Vagina (tissue), 2 donors: ENCODE measurements around the gene ITGB4. TPM values are rescaled to one million over a fixed set of nuclear protein-coding genes. Genes with fewer than 3 reads are reported as not detected.
A peak's percentile ranks its signal among the peaks of the same experiment; 100 is the strongest.

Source experiments
- DNase-seq, 2 donors: peaks; one replicate each; pipeline ENCODE4 v3.0.0-alpha.2; 2017; ENCODE audit errors: extremely low spot score in 2 of 2
- H3K27ac ChIP-seq: fragments of 200-600 bp; sonication (generic); one replicate; pipeline ENCODE4 v1.5.1; 2019
- H3K27me3 ChIP-seq: fragments of 200-600 bp; sonication (generic); one replicate; pipeline ENCODE4 v1.5.1; 2019
- H3K36me3 ChIP-seq, 2 donors: fragments of 200-600 bp; sonication (generic); one replicate each; pipeline ENCODE4 v1.5.1; 2017 to 2019
- H3K4me1 ChIP-seq: fragments of 200-600 bp; sonication (generic); one replicate; pipeline ENCODE4 v1.5.1; 2019
- H3K4me3 ChIP-seq, 2 donors: fragments of 200-600 bp; sonication (generic); 1 replicate in 1 of 2; 2 replicates in 1 of 2; pipeline ENCODE4 v1.5.1; 2016 to 2019
- H3K9me3 ChIP-seq: fragments of 200-600 bp; sonication (generic); one replicate; pipeline ENCODE4 v1.5.1; 2019
- CTCF ChIP-seq, 3 experiments: fragments of 450-650 bp in 2 of 3; fragments of 200-600 bp in 1 of 3; sonication (generic) in 1 of 3; IDR thresholded peaks; one replicate each; pipeline ENCODE4 v1.5.1; 2017 to 2019; ENCODE audit warnings: antibody characterized with exemption in 3 of 3, mild to moderate bottlenecking in 2 of 3, moderate library complexity in 2 of 3
- POLR2A ChIP-seq, 2 donors: fragments of 450-650 bp; IDR thresholded peaks; one replicate each; pipeline ENCODE4 v1.6.1; 2017; ENCODE audit warnings: antibody characterized with exemption in 2 of 2, mild to moderate bottlenecking in 2 of 2, moderate library complexity in 2 of 2
- POLR2AphosphoS5 ChIP-seq, 2 donors: sonication (generic); formaldehyde crosslinking; IDR thresholded peaks; one replicate each; pipeline ENCODE4 v1.9.0; 2017; ENCODE audit warnings: antibody characterized with exemption in 2 of 2, mild to moderate bottlenecking in 2 of 2, low read depth in 1 of 2; ENCODE audit not compliant: insufficient read depth in 1 of 2
- intact Hi-C: fragments of 100-400 bp; cut with DNase I; formaldehyde crosslinking; loops from one replicate; pipeline ENCODE4 v1.15.1; 2023
- total RNA-seq: library from RNA; depleted of rRNA; stranded (reverse); fragments of >200 nt; gene quantifications from one replicate; pipeline ENCODE4 v1.2.3, GENCODE V29; 2016

ITGB4 gene
- total RNA-seq, 1 donor from 2014 or later, result 169 TPM

- no peak overlapping the region for H3K4me3 ChIP-seq
- no peak for DNase-seq
- intact Hi-C loops, result no loop called here
- no peaks in the 10 kb centered on the region for H3K9me3 ChIP-seq
- no peak overlapping the region for H3K27ac ChIP-seq
- no peaks in the 10 kb centered on the region for H3K27me3 ChIP-seq
- H3K36me3 ChIP-seq, result peaks cover 0 to 27% of the 10 kb centered on the region in 2 donors
- TF ChIP-seq POLR2AphosphoS5 (IDR thresholded peaks at IDR 0.05; ENCODE audit: insufficient read depth in 1 of 2, low read depth in 1 of 2), result no peak
- TF ChIP-seq CTCF (IDR thresholded peaks at IDR 0.05), result no peak
- TF ChIP-seq POLR2A (IDR thresholded peaks at IDR 0.05), result no peak
- H3K4me1 ChIP-seq, result peaks cover 41% of the 10 kb centered on the region
Observed at GRCh38 chr17:75773121-75773807, 52.0 kb downstream of the ITGB4 start.

DNA sequence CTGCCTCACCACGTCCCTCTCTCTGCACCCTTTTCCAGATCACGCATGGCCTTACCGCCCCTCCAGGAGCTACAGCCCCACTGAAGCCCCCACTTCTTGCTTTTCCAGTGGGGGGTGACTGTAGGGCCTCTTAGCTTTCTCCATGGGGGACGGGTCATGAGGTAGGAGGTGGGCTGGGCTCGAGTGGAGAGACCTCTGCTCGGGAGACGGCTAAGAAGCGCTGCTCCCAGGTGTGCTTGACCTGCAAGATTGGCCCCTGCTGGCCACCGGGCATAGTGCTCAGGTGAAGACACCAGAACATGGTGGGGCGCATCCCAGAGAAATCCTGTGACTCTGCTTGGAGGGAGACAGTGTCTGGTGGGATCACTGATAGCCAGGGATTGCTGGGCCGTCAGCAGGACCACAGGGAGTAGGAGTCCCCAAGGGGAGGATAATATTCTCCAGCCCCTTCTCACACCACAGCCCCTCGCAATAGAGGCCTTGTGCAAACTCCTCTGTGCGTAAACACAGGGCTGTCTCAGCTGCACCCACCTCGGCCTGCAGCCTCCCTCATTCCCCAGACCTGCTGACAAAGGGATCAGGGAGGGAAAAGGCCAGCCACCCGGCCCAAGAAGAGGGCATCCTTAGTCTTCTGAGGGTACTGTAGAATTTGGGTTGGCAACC is 52.7 kb downstream of the ITGB4 start:
- Histone ChIP-seq H3K4me3 (no peak overlapping the region), H3K36me3 (peaks cover 0 to 33% of the 10 kb centered on the region in 2 donors), H3K9me3 (no peaks in the 10 kb centered on the region), H3K27ac (no peak overlapping the region), H3K27me3 (no peaks in the 10 kb centered on the region), H3K4me1 (peaks cover 42% of the 10 kb centered on the region)
- TF ChIP-seq CTCF (IDR thresholded peaks at IDR 0.05), result no peak
- no peak for TF ChIP-seq POLR2AphosphoS5 (IDR thresholded peaks at IDR 0.05; ENCODE audit: insufficient read depth in 1 of 2, low read depth in 1 of 2)
- TF ChIP-seq POLR2A (IDR thresholded peaks at IDR 0.05), result no peak
- DNase-seq, result no peak
- intact Hi-C loops, result no loop called here

- intact Hi-C loops, result no loop called here
- no peak overlapping the region for H3K4me3 ChIP-seq
- no peak for DNase-seq
- no peaks in the 10 kb centered on the region for H3K9me3 ChIP-seq
- peaks cover 42% of the 10 kb centered on the region for H3K4me1 ChIP-seq
- TF ChIP-seq POLR2A (IDR thresholded peaks at IDR 0.05) (no peak), POLR2AphosphoS5 (IDR thresholded peaks at IDR 0.05; ENCODE audit: insufficient read depth in 1 of 2, low read depth in 1 of 2) (no peak)
- peak overlapping the region; percentile 99 for H3K27ac ChIP-seq
- H3K27me3 ChIP-seq, result no peaks in the 10 kb centered on the region
- peaks cover 0 to 34% of the 10 kb centered on the region in 2 donors for H3K36me3 ChIP-seq
Observed at GRCh38 chr17:75774471-75774990, 53.3 kb downstream of the ITGB4 start.

DNA sequence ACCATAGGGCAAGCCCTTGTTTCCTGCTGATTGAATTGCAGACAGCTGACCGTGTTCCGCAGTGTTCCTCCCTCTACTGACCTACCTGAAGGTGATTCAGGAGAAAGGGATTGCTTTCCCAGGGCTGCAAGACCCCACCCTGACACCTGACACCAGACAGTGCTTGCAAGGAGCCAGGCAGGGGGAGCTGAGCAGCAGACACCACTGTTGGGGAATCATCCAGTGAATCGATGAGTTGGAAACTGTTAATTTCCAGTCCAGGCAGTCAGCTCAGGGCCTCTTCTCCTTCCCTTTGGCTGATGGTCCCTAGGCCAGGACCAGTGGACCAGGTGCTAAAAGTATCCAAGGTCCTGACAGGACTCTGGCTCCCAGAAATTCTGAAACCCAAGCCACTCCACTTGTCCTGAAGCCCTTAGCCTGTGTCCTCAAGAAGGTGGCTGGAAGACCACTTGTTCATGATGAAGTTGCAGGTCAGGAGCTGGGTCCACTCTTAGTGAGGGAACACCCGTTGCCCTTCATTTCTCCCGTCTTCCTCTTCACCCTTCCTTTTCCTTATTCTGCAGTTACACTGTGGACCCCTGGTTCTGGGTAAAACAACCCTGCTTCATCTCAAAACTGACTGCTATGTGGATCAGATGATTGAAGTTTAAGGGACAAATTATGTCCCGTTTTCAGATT is 53.9 kb downstream of the ITGB4 start:
- TF ChIP-seq POLR2AphosphoS5 (IDR thresholded peaks at IDR 0.05; ENCODE audit: insufficient read depth in 1 of 2, low read depth in 1 of 2) (no peak), CTCF (IDR thresholded peaks at IDR 0.05) (no peak), POLR2A (IDR thresholded peaks at IDR 0.05) (no peak)
- Histone ChIP-seq H3K27ac (peak overlapping the region; percentile 99), H3K9me3 (no peaks in the 10 kb centered on the region), H3K36me3 (peaks cover 0 to 34% of the 10 kb centered on the region in 2 donors), H3K4me3 (no peak overlapping the region), H3K4me1 (peaks cover 42% of the 10 kb centered on the region), H3K27me3 (no peaks in the 10 kb centered on the region)
- intact Hi-C loops, result loop anchor here (5.0 kb wide), 1 partner anchor 72 kb away; no protein-coding TSS in a partner anchor
- no peak for DNase-seq
